Thyroid gland (tissue), 4 donors: Measurements from ENCODE around the gene REG1A. TPM values are rescaled to one million over a fixed set of nuclear protein-coding genes. Genes with fewer than 3 reads are reported as not detected.

Experiments used
- DNase-seq, 2 donors: peaks; one replicate each; pipeline ENCODE4 v3.0.0-alpha.2; 2019
- H3K27ac ChIP-seq, 3 donors: fragments of 200-600 bp; sonication (generic); 1 replicate in 2 of 3; 2 replicates in 1 of 3; pipeline ENCODE4 v1.5.1; 2016 to 2019; ENCODE audit warnings: mild to moderate bottlenecking in 1 of 3, moderate library complexity in 1 of 3
- H3K27me3 ChIP-seq: fragments of 200-600 bp; sonication (generic); one replicate; pipeline ENCODE4 v1.5.1; 2019
- H3K36me3 ChIP-seq, 2 donors: fragments of 200-600 bp; sonication (generic); one replicate each; pipeline ENCODE4 v1.5.1; 2016 to 2019
- H3K4me1 ChIP-seq, 2 donors: fragments of 200-600 bp; sonication (generic); one replicate each; pipeline ENCODE4 v1.5.1; 2017 to 2019
- H3K4me3 ChIP-seq, 3 donors: fragments of 200-600 bp; sonication (generic); replicated peaks in 1 of 3; 1 replicate in 2 of 3; 2 replicates in 1 of 3; pipeline ENCODE4 v1.5.1; 2016; ENCODE audit warnings: mild to moderate bottlenecking in 1 of 3
- H3K9me3 ChIP-seq: fragments of 200-600 bp; sonication (generic); one replicate; pipeline ENCODE4 v1.5.1; 2017
- POLR2A ChIP-seq, 2 donors: fragments of 450-650 bp; IDR thresholded peaks; one replicate each; pipeline ENCODE4 v1.6.1; 2017; ENCODE audit warnings: antibody characterized with exemption in 2 of 2, mild to moderate bottlenecking in 2 of 2, moderate library complexity in 1 of 2
- WGBS, 2 donors: methylation state at CpG; one replicate each; pipeline ENCODE4 v1.1.5; 2017; 5-methylcytosine and 5-hydroxymethylcytosine counted together
- intact Hi-C: fragments of 100-400 bp; cut with DNase I; formaldehyde crosslinking; loops from one replicate; pipeline ENCODE4 v1.15.1; 2023
- total RNA-seq, 4 donors: library from RNA; depleted of rRNA; stranded (reverse); fragments of >200 nt; gene quantifications; one replicate each; pipeline ENCODE4 v1.2.3, GENCODE V29; 2016
- TF ChIP-seq, protein P1 (sequence below), 6 experiments: fragments of 200-600 bp in 3 of 6; fragments of 450-650 bp in 3 of 6; sonication (generic) in 3 of 6; IDR thresholded peaks; one replicate each; pipeline ENCODE4 v1.5.1; 2016 to 2019; ENCODE audit warnings: antibody characterized with exemption in 6 of 6, mild to moderate bottlenecking in 2 of 6, inconsistent platforms in 1 of 6, moderate library complexity in 1 of 6

The REG1A gene
- total RNA-seq, 4 donors from 2014 or later = not detected

DNA sequence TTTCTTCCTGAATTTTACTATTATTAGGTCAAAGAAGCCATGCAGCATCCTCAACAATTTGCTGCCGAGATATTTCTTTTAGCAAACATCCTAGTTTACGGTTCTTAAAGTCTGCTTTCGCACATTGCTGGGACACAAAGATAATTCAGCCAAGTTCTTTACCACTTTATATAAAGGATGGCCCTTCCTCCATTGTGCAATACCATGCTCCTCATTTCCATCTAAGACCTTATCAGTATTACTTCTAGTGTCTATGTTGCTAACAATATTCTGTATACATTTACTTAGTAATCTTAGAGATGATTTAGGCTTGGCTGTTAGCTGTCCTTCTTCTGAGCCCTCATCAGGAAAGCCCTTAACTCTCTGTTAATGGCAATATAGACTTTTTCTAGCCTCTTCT is 8.0 kb upstream of the REG1A start:
- WGBS, 2 donors = 93 to 94% methylated on average over 3 of the region's 3 CpGs
- intact Hi-C loops = no loop called here

DNA sequence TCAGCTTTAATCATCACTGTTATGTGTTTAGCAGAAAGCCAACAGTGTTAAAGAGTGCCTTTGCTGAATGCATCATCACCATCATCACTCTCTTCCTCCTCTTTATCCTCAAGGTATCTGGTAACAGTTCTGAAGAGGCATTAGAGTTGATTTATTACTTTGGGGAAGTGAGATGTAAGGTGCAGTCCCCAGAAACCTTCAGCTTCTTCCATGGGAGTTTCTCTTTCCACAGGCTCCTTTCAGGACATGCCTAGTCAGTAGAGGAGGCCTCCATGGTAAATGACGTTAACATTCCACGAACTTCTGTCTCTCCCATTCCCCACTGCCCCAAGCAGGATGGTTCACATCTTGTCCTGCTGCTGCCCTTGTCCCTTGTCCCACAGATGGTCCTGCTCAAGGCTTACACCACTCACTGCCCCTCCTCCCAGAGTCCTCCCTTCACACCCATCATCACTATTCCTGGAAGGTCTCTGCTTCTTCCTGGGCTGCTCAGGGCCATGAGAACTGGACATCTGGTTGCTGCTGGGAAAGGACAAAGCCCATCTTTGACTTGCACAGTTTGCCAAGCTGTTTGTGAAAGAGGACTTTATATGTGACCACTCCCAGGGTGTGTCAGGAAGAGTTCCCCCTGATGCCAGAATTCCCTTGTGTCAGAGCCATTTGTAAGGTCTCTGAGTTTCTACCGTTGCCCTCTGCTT is 5.3 kb upstream of the REG1A start:
- H3K36me3 ChIP-seq = no peaks in the 10 kb centered on the region

More for the DNA sequence above, 8.0 kb upstream of the REG1A start:
- H3K4me3 ChIP-seq = no peak overlapping the region
- no peaks in the 10 kb centered on the region for H3K4me1 ChIP-seq
- no peak overlapping the region for H3K27ac ChIP-seq
- no peaks in the 10 kb centered on the region for H3K9me3 ChIP-seq
- no peaks in the 10 kb centered on the region for H3K36me3 ChIP-seq
- no peak for DNase-seq
- H3K27me3 ChIP-seq = no peaks in the 10 kb centered on the region
- TF ChIP-seq, protein P1, sequence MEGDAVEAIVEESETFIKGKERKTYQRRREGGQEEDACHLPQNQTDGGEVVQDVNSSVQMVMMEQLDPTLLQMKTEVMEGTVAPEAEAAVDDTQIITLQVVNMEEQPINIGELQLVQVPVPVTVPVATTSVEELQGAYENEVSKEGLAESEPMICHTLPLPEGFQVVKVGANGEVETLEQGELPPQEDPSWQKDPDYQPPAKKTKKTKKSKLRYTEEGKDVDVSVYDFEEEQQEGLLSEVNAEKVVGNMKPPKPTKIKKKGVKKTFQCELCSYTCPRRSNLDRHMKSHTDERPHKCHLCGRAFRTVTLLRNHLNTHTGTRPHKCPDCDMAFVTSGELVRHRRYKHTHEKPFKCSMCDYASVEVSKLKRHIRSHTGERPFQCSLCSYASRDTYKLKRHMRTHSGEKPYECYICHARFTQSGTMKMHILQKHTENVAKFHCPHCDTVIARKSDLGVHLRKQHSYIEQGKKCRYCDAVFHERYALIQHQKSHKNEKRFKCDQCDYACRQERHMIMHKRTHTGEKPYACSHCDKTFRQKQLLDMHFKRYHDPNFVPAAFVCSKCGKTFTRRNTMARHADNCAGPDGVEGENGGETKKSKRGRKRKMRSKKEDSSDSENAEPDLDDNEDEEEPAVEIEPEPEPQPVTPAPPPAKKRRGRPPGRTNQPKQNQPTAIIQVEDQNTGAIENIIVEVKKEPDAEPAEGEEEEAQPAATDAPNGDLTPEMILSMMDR (IDR thresholded peaks at IDR 0.05) = no peak
- no peak for TF ChIP-seq POLR2A (IDR thresholded peaks at IDR 0.05)

DNA sequence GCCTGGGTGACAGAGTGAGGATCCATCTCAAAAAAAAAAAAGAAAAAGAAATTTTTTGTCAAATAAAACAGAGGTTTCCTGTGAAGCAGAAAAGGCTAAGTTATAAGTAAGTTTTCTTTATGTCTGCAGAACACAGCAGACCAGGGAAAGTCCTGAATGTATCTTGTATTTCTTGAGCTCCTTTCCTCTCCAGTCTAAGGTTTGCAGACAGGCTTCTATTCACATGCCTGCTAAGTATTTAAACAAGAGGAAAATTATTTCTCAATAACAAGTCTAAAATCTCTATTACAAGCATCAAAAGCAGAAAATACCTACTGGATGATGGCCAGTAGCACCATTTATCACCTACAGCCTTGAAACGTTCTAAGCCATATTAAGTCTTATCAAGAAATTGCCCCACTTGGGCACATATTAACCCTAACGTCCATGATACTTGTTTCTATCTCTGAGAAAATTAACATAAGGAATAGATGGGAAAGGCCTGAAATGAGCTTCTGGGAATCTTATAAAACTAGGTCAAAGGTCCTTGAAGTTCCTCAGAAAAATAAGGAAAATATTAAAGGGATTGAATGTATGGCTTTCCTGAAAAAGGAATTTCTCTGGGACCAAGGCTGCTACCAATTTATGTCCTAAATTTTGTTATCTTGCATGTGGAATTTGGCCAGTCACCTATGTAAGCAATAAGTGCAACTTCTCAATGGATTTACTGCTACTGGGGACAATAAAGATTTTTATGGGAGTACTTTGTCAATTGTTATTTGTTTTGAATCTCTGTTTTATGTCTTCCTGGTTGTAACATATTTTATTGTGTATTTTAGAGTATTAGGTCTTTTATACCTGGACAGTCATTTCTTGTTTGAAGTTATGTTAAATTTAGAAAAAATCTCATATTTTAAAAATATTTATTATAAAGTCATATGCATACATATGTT is 3.0 kb upstream of the REG1A start:
- Histone ChIP-seq H3K27ac (no peak overlapping the region), H3K27me3 (no peaks in the 10 kb centered on the region), H3K4me1 (no peaks in the 10 kb centered on the region), H3K4me3 (no peak overlapping the region), H3K9me3 (no peaks in the 10 kb centered on the region), H3K36me3 (no peaks in the 10 kb centered on the region)
- WGBS, 2 donors = 71 to 73% methylated on average over 2 of the region's 2 CpGs
- no peak for TF ChIP-seq POLR2A (IDR thresholded peaks at IDR 0.05)
- TF ChIP-seq, protein P1 (IDR thresholded peaks at IDR 0.05) = no peak
- DNase-seq = no peak
- intact Hi-C loops = no loop called here

More for the DNA sequence above, 5.3 kb upstream of the REG1A start:
- no peaks in the 10 kb centered on the region for H3K9me3 ChIP-seq
- intact Hi-C loops = no loop called here
- H3K27me3 ChIP-seq = no peaks in the 10 kb centered on the region
- DNase-seq = no peak
- no peaks in the 10 kb centered on the region for H3K4me1 ChIP-seq
- H3K4me3 ChIP-seq = no peak overlapping the region
- no peak for TF ChIP-seq POLR2A (IDR thresholded peaks at IDR 0.05)
- TF ChIP-seq, protein P1 (IDR thresholded peaks at IDR 0.05) = no peak
- no peak overlapping the region for H3K27ac ChIP-seq
- 73 to 81% methylated on average over 3 of the region's 3 CpGs for WGBS, 2 donors

DNA sequence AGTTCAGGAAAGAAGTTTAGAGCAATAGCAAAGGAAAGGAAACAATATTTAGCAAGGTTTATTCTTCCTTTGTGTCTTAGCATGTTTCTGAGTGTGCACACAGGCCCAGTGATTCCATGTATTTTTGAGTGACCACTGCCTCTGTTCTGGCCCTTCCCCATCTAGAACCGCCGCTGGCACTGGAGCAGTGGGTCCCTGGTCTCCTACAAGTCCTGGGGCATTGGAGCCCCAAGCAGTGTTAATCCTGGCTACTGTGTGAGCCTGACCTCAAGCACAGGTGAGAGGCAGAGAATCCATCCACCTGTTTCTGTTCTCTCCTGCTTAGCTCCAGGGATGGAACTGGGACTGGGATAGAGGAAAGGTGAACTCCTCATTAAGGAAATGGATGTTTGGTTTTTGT is 2.4 kb downstream of the REG1A start:
- Histone ChIP-seq H3K4me1 (no peaks in the 10 kb centered on the region), H3K4me3 (no peak overlapping the region), H3K9me3 (no peaks in the 10 kb centered on the region), H3K27me3 (no peaks in the 10 kb centered on the region), H3K36me3 (no peaks in the 10 kb centered on the region), H3K27ac (no peak overlapping the region)
- WGBS, 2 donors = 89 to 96% methylated on average over 2 of the region's 2 CpGs
- intact Hi-C loops = no loop called here
- no peak for DNase-seq
- TF ChIP-seq, protein P1 (IDR thresholded peaks at IDR 0.05) = no peak
- TF ChIP-seq POLR2A (IDR thresholded peaks at IDR 0.05) = no peak
